Hepatocyte (in vitro differentiated cells): ENCODE measurements around the gene PKP3. TPM values are rescaled to one million over a fixed set of nuclear protein-coding genes. Genes with fewer than 3 reads are reported as not detected.

Source experiments
- DNase-seq: peaks from one replicate; pipeline ENCODE4 v3.0.0-alpha.2; 2016; ENCODE audit warnings: low spot score
- H2AFZ ChIP-seq: fragments of 200-600 bp; sonication (generic); 2 replicates; pipeline ENCODE4 v1.6.0; 2016; ENCODE audit warnings: antibody characterized with exemption, mild to moderate bottlenecking
- H3K27ac ChIP-seq: fragments of 200-600 bp; sonication (generic); 2 replicates; pipeline ENCODE4 v1.5.1; 2016; ENCODE audit warnings: mild to moderate bottlenecking
- H3K27me3 ChIP-seq: fragments of 200-600 bp; sonication (generic); 2 replicates; pipeline ENCODE4 v1.6.1; 2016
- H3K36me3 ChIP-seq: fragments of 200-600 bp; sonication (generic); replicated peaks from 2 replicates; pipeline ENCODE4 v1.5.1; 2016; ENCODE audit warnings: low read depth; ENCODE audit not compliant: insufficient read depth
- H3K4me1 ChIP-seq: fragments of 200-600 bp; sonication (generic); 2 replicates; pipeline ENCODE4 v1.5.1; 2016; ENCODE audit warnings: mild to moderate bottlenecking, moderate library complexity; ENCODE audit not compliant: insufficient read depth
- H3K4me2 ChIP-seq: fragments of 200-600 bp; sonication (generic); 2 replicates; pipeline ENCODE4 v1.6.0; 2016
- H3K4me3 ChIP-seq: fragments of 200-600 bp; sonication (generic); 2 replicates; pipeline ENCODE4 v1.5.1; 2016; ENCODE audit warnings: mild to moderate bottlenecking
- H3K79me2 ChIP-seq: fragments of 200-600 bp; sonication (generic); 2 replicates; pipeline ENCODE4 v1.6.0; 2017; ENCODE audit warnings: mild to moderate bottlenecking
- H3K9me2 ChIP-seq: fragments of 200-600 bp; sonication (generic); replicated peaks from 2 replicates; pipeline ENCODE4 v1.6.0; 2017; ENCODE audit warnings: mild to moderate bottlenecking; ENCODE audit not compliant: insufficient read depth
- H3K9me3 ChIP-seq: fragments of 200-600 bp; sonication (generic); 2 replicates; pipeline ENCODE4 v1.5.1; 2016; ENCODE audit warnings: low read depth, mild to moderate bottlenecking
- H4K20me1 ChIP-seq: fragments of 200-600 bp; sonication (generic); 2 replicates; pipeline ENCODE4 v1.6.0; 2016; ENCODE audit warnings: mild to moderate bottlenecking; ENCODE audit not compliant: insufficient read depth, poor library complexity, severe bottlenecking
- EZH2 ChIP-seq: fragments of 200-600 bp; sonication (generic); IDR thresholded peaks from 2 replicates; pipeline ENCODE4 v1.6.1; 2016; ENCODE audit warnings: antibody characterized with exemption, mild to moderate bottlenecking, borderline replicate concordance
- EZH2phosphoT487 ChIP-seq: fragments of 200-600 bp; sonication (generic); IDR thresholded peaks from one replicate; pipeline ENCODE4 v1.6.1; 2018; ENCODE audit warnings: antibody characterized with exemption, mild to moderate bottlenecking, low read depth, moderate library complexity; ENCODE audit not compliant: unreplicated experiment, severe bottlenecking
- WGBS: methylation state at CpG from one replicate; pipeline ENCODE4 v1.1.6; 2016; ENCODE audit warnings: low lambda C conversion rate; ENCODE audit errors: missing lambda C conversion rate; 5-methylcytosine and 5-hydroxymethylcytosine counted together
- polyA plus RNA-seq: library from polyadenylated mRNA; unstranded; fragments of >200 nt; fragmentation: Nextera tagmentation; extraction: Ambion mirVana; gene quantifications from 2 replicates; pipeline ENCODE4 v1.2.1, GENCODE V29; 2016
- total RNA-seq: library from RNA; depleted of rRNA; stranded (reverse); fragments of >200 nt; gene quantifications from 2 replicates; pipeline ENCODE4 v1.2.3, GENCODE V29; 2014
- TF ChIP-seq, protein P1 (sequence below): fragments of 200-600 bp; sonication (generic); IDR thresholded peaks from 2 replicates; pipeline ENCODE4 v1.5.1; 2016; ENCODE audit warnings: antibody characterized with exemption, mild to moderate bottlenecking; ENCODE audit not compliant: poor library complexity

PKP3 gene
- total and polyA plus RNA-seq, 2 experiments from 2014 or later: 62.1 to 89.5 TPM

DNA sequence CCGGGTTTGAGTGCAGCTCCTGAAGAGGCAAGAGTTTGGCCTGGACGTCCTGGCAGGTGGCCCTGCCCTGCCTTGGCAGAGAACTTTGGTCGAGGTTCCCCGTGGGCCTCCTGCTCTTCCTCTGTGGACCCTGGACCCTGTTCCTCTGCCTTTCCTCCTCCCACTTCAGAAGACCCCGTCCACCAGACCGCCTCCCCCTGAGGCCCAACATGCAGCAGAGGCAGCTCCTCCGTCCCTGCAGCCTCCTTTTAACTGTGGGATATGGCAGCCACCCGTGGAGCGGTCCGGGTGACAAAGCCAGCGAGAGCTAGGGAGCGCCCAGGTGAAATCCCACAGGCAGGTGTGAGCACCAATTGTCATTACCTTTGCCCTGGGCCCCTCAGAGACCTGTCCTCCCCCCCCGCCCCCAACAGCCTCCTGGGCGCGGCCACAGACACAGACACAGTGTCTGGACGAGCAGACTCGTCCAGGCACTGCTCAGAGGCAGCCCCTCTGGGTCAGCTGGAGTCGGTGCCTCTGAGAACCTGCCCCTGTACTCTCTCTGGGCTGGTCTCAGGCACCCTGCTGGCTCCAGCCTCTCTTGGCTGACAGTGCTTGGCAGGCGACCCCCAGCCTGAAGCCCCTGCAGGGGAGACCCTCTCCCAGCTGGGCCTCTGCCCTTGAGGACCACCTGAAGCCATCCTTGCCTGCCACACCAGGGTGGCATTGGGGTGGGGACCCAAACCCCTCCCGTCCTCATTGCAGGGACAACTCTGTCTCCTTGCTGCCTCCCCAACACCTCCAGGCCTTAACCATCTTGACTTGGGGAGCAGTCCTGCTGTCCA is 52.0 kb downstream of the PKP3 start:
- Histone ChIP-seq H3K27ac (peak overlapping the region; percentile 95), H3K4me1 (peaks cover 45% of the 10 kb centered on the region), H3K36me3 (no peaks in the 10 kb centered on the region), H3K9me2 (no peaks in the 10 kb centered on the region), H2AFZ (no peak overlapping the region), H3K27me3 (no peaks in the 10 kb centered on the region), H4K20me1 (no peaks in the 10 kb centered on the region), H3K79me2 (peaks cover 11% of the 10 kb centered on the region), H3K9me3 (no peaks in the 10 kb centered on the region), H3K4me3 (no peak overlapping the region), H3K4me2 (peak overlapping the region; percentile 52)
- no peak for TF ChIP-seq EZH2phosphoT487
- TF ChIP-seq, protein P1, sequence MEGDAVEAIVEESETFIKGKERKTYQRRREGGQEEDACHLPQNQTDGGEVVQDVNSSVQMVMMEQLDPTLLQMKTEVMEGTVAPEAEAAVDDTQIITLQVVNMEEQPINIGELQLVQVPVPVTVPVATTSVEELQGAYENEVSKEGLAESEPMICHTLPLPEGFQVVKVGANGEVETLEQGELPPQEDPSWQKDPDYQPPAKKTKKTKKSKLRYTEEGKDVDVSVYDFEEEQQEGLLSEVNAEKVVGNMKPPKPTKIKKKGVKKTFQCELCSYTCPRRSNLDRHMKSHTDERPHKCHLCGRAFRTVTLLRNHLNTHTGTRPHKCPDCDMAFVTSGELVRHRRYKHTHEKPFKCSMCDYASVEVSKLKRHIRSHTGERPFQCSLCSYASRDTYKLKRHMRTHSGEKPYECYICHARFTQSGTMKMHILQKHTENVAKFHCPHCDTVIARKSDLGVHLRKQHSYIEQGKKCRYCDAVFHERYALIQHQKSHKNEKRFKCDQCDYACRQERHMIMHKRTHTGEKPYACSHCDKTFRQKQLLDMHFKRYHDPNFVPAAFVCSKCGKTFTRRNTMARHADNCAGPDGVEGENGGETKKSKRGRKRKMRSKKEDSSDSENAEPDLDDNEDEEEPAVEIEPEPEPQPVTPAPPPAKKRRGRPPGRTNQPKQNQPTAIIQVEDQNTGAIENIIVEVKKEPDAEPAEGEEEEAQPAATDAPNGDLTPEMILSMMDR: no peak
- no peak for TF ChIP-seq EZH2
- 51% methylated on average over 20 of the region's 20 CpGs for WGBS
- DNase-seq: peak; percentile 69

DNA sequence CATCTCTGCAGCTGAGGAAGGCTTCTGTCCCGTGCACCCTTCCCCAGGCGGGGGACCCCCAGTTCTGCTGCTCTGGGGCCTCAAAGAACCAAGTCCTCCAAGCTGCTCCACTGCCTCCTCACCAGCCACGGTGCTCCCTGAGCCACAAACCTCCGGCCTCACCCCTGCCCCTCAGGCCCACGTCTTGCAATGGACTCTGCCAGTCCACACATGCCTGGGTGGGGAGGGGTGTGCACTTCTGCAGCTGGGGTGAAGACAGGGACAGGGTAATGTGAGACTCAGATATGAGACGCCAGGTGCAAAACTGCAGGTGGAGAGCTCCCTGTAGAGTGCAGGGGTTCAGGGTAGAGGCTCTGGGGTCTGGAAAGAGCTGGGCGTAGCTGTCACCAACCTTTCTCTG is 52.9 kb downstream of the PKP3 start:
- Histone ChIP-seq H2AFZ (no peak overlapping the region), H3K9me2 (no peaks in the 10 kb centered on the region), H3K27ac (peak overlapping the region; percentile 95), H3K4me1 (peaks cover 46% of the 10 kb centered on the region), H4K20me1 (peaks cover 6% of the 10 kb centered on the region), H3K4me3 (no peak overlapping the region), H3K36me3 (no peaks in the 10 kb centered on the region), H3K79me2 (peaks cover 20% of the 10 kb centered on the region), H3K4me2 (peak overlapping the region; percentile 52), H3K9me3 (no peaks in the 10 kb centered on the region), H3K27me3 (no peaks in the 10 kb centered on the region)
- 73% methylated on average over 7 of the region's 7 CpGs for WGBS
- peak; percentile 22 for DNase-seq
- TF ChIP-seq EZH2phosphoT487 (no peak), EZH2 (no peak)
- TF ChIP-seq, protein P1: no peak

DNA sequence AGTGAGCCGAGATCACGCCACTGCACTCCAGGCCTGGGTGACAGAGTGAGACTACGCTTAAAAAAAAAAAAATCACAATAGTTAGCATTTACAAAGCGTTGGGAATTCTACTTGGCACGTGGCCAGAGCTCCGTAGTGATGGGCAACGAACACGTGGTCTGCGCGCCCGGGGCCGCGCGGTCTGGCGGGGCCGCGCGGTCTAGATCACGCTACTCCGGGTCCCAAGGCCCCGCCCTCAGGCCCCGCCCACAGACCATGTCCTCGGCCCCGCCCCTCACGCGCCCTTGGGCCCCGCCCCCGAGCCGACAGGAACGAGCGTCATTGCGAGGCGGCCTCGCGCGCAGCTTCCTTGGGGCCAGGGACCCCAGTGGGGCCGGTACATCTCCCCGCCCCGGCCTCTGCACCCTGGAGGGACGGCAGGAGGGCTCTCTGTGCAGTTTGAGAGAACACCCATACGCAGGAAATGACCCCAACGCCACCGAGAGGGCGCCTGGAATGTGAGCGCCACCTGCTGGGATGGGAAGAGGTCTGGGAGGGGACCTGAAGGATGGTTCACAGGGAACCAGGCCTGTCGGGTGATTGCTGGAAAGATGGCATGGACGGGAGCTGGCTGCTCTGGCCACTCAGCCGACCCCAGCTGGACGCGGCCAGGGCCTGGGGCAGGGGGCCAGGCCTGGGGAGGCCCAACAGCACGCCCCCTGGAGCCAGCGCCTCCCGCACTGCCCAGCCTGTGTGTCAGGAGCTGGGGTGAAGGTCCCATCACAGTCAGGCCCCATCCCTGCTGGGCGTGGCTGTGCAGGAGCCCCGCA is 54.1 kb downstream of the PKP3 start:
- peaks cover 39% of the 10 kb centered on the region for H3K4me1 ChIP-seq
- peaks cover 6% of the 10 kb centered on the region for H4K20me1 ChIP-seq
- no peaks in the 10 kb centered on the region for H3K27me3 ChIP-seq
- peaks cover 32% of the 10 kb centered on the region for H3K79me2 ChIP-seq
- peak overlapping the region; percentile 87 for H3K4me2 ChIP-seq
- WGBS: 7% methylated on average over 51 of the region's 55 CpGs
- no peaks in the 10 kb centered on the region for H3K9me2 ChIP-seq
- no peaks in the 10 kb centered on the region for H3K36me3 ChIP-seq
- H3K9me3 ChIP-seq: no peaks in the 10 kb centered on the region
- peak; percentile 99 for DNase-seq
- peak overlapping the region; percentile 91 for H3K27ac ChIP-seq
- H2AFZ ChIP-seq: peak overlapping the region; percentile 27
- H3K4me3 ChIP-seq: peak overlapping the region; percentile 30
- TF ChIP-seq EZH2phosphoT487 (no peak), EZH2 (no peak)
- TF ChIP-seq, protein P1: peak; percentile 97
